ENCODE results near the gene SOX11. TPM values are rescaled to one million over a fixed set of nuclear protein-coding genes. Genes with fewer than 3 reads are reported as not detected.

Gene SOX11
- total RNA-seq, 1 experiment from 2014 or later: 2.8 TPM

GRCh38 chr2:5701266-5701665, 9.1 kb downstream of the SOX11 start:
- H3K4me3 ChIP-seq: no peak overlapping the region
- H3K27me3 ChIP-seq: peaks cover 14% of the 10 kb centered on the region
- no peaks in the 10 kb centered on the region for H3K36me3 ChIP-seq
- no peak for DNase-seq
- H3K9me3 ChIP-seq: no peaks in the 10 kb centered on the region

- H3K36me3 ChIP-seq: no peaks in the 10 kb centered on the region
- H3K9me3 ChIP-seq: no peaks in the 10 kb centered on the region
- H3K27me3 ChIP-seq: peaks cover 19% of the 10 kb centered on the region
- DNase-seq: no peak
- H3K4me3 ChIP-seq: no peak overlapping the region
Observed at GRCh38 chr2:5703166-5703565, 11.0 kb downstream of the SOX11 start.

GRCh38 chr2:5705490-5705889, 13.3 kb downstream of the SOX11 start:
- peaks cover 11% of the 10 kb centered on the region for H3K27me3 ChIP-seq
- no peaks in the 10 kb centered on the region for H3K9me3 ChIP-seq
- H3K36me3 ChIP-seq: no peaks in the 10 kb centered on the region
- DNase-seq: no peak
- H3K4me3 ChIP-seq: no peak overlapping the region

- Histone ChIP-seq H3K36me3 (no peaks in the 10 kb centered on the region), H3K4me3 (no peak overlapping the region), H3K27me3 (peaks cover 11% of the 10 kb centered on the region), H3K9me3 (no peaks in the 10 kb centered on the region)
- DNase-seq: no peak
Observed at GRCh38 chr2:5706717-5707455, 14.7 kb downstream of the SOX11 start.

GRCh38 chr2:5710615-5711014, 18.4 kb downstream of the SOX11 start:
- Histone ChIP-seq H3K9me3 (no peaks in the 10 kb centered on the region), H3K4me3 (no peak overlapping the region), H3K36me3 (no peaks in the 10 kb centered on the region), H3K27me3 (peaks cover 11% of the 10 kb centered on the region)
- DNase-seq: no peak

GRCh38 chr2:5713101-5713500, 20.9 kb downstream of the SOX11 start:
- DNase-seq: no peak
- H3K4me3 ChIP-seq: no peak overlapping the region
- H3K27me3 ChIP-seq: peaks cover under 1% of the 10 kb centered on the region; the same call in 1 of the 2 replicates
- no peaks in the 10 kb centered on the region for H3K9me3 ChIP-seq
- no peaks in the 10 kb centered on the region for H3K36me3 ChIP-seq

- no peak overlapping the region for H3K4me3 ChIP-seq
- no peaks in the 10 kb centered on the region for H3K27me3 ChIP-seq
Observed at GRCh38 chr2:5719629-5720334, 27.6 kb downstream of the SOX11 start.

GRCh38 chr2:5720426-5720825, 28.2 kb downstream of the SOX11 start:
- Histone ChIP-seq H3K9me3 (no peaks in the 10 kb centered on the region), H3K4me3 (no peak overlapping the region), H3K27me3 (no peaks in the 10 kb centered on the region), H3K36me3 (no peaks in the 10 kb centered on the region)
- no peak for DNase-seq

More at GRCh38 chr2:5719629-5720334, 27.6 kb downstream of the SOX11 start:
- Histone ChIP-seq H3K9me3 (no peaks in the 10 kb centered on the region), H3K36me3 (no peaks in the 10 kb centered on the region)
- DNase-seq: no peak

DNA sequence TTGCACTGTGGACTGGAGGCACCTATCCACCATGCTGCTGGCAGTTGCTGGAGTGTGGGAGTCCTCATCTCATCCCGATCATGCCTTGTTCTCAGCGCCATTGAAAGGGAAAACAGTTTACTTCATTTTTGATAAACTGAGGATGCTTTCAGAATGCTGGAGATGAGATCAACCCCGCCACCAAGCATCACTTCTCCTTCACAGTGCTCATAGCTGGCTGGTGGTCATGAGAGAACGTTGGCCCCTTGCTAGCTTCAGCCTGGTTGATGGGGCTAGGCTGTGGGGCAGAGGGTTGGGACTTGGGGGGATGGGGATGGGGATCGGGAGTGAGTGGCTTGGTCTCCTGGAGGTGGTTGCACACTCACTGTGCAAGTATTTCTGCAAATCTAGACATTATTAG, 30.1 kb downstream of the SOX11 start:
- no peaks in the 10 kb centered on the region for H3K36me3 ChIP-seq
- no peaks in the 10 kb centered on the region for H3K27me3 ChIP-seq
- DNase-seq: no peak
- H3K9me3 ChIP-seq: no peaks in the 10 kb centered on the region
- H3K4me3 ChIP-seq: no peak overlapping the region

- no peaks in the 10 kb centered on the region for H3K9me3 ChIP-seq
- no peaks in the 10 kb centered on the region for H3K27me3 ChIP-seq
- no peaks in the 10 kb centered on the region for H3K36me3 ChIP-seq
- DNase-seq: no peak
- no peak overlapping the region for H3K4me3 ChIP-seq
Observed at GRCh38 chr2:5723791-5724735, 31.9 kb downstream of the SOX11 start.

DNA sequence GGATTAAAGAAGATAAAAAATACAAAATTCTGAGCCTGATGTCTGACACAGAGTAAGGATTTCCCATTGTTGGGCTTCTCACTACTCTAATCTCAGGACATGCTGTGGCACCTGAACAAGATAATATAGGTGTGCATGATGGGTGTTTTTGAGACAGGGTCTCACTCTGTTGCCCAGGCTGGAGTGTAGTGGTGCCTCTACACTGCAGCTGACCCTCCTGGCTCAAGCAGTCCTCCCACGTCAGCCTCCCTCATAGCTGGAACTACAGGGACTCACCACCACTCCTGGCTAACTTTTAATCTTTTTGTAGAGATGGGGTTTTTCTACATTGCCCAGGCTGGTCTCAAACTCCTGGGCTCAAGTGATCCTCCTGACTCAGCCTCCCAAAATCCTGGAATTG, 32.9 kb downstream of the SOX11 start:
- Histone ChIP-seq H3K27me3 (no peaks in the 10 kb centered on the region), H3K9me3 (no peaks in the 10 kb centered on the region), H3K4me3 (no peak overlapping the region), H3K36me3 (no peaks in the 10 kb centered on the region)
- DNase-seq: no peak

DNA sequence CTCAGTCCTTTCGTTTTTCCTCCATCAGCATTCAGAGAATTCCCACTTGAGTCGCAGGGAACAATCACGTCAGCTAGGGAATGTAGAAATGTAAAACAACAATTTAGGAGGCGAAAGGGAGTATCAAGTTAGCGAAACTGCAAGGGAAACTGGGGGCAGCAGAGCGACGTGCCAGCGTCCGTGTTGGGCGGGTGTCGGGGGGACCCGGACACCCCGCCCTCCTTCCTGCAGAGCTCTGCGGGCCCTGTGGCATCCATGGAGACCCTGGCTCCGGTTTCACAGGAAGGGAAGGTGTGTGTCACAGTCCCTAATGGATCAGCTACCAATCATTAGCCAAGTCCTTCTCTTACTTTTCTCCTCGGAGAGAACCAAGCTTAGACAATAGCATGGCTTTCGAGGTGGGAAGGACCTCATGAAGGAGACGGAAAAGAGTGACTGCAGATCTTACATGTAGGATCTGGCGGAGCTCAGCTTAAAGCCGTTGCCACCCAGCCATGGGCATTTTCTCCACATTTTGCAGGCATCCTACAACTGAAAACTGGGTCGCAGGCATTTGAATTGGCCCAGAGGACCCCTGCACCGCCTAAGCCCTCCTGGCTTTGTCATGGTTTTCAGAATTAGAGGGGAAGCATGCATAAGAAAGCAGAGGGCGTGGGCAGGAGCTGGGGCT, 33.7 kb downstream of the SOX11 start:
- H3K4me3 ChIP-seq: no peak overlapping the region

GRCh38 chr2:5727235-5727634, 35.1 kb downstream of the SOX11 start:
- Histone ChIP-seq H3K36me3 (no peaks in the 10 kb centered on the region), H3K27me3 (no peaks in the 10 kb centered on the region)
- DNase-seq: no peak

More for the DNA sequence above, 33.7 kb downstream of the SOX11 start:
- Histone ChIP-seq H3K27me3 (no peaks in the 10 kb centered on the region), H3K9me3 (no peaks in the 10 kb centered on the region), H3K36me3 (no peaks in the 10 kb centered on the region)
- DNase-seq: no peak

GRCh38 chr2:5729416-5729815, 37.2 kb downstream of the SOX11 start:
- Histone ChIP-seq H3K9me3 (no peaks in the 10 kb centered on the region), H3K36me3 (no peaks in the 10 kb centered on the region), H3K4me3 (no peak overlapping the region), H3K27me3 (no peaks in the 10 kb centered on the region)
- DNase-seq: no peak

More at GRCh38 chr2:5727235-5727634, 35.1 kb downstream of the SOX11 start:
- Histone ChIP-seq H3K4me3 (no peak overlapping the region), H3K9me3 (no peaks in the 10 kb centered on the region)

- no peak for DNase-seq
- Histone ChIP-seq H3K27me3 (no peaks in the 10 kb centered on the region), H3K9me3 (no peaks in the 10 kb centered on the region), H3K36me3 (no peaks in the 10 kb centered on the region), H3K4me3 (no peak overlapping the region)
Observed at GRCh38 chr2:5730386-5730785, 38.2 kb downstream of the SOX11 start.

- H3K36me3 ChIP-seq: no peaks in the 10 kb centered on the region
- no peak for DNase-seq
Observed at GRCh38 chr2:5734859-5735520, 42.8 kb downstream of the SOX11 start.

More at GRCh38 chr2:5734859-5735520, 42.8 kb downstream of the SOX11 start:
- Histone ChIP-seq H3K9me3 (no peaks in the 10 kb centered on the region), H3K27me3 (no peaks in the 10 kb centered on the region), H3K4me3 (no peak overlapping the region)

Data from MG63 (cell line).